ENCODE measurements around the gene FGF1. TPM values are rescaled to one million over a fixed set of nuclear protein-coding genes. Genes with fewer than 3 reads are reported as not detected.

Gene FGF1
- total and polyA plus RNA-seq, 3 donors from 2014 or later = 1.9 to 4.4 (median 2.2) TPM

- intact Hi-C loops (cut with DNase I; ENCODE audit: low total_unique reads) = no loop called here
- Histone ChIP-seq H3K4me3 (no peak overlapping the region), H3K27me3 (no peaks in the 10 kb centered on the region), H3K36me3 (ENCODE audit: low read depth, missing control alignments) (no peaks in the 10 kb centered on the region), H3K9me3 (no peaks in the 10 kb centered on the region), H3K4me1 (no peaks in the 10 kb centered on the region), H3K27ac (no peak overlapping the region)
- 65 to 72% methylated on average over 22 of the region's 22 CpGs for WGBS, 2 donors
- no peak for DNase-seq
- TF ChIP-seq CTCF (IDR thresholded peaks at IDR 0.05) = no peak
- no peak for TF ChIP-seq POLR2A (IDR thresholded peaks at IDR 0.05)
Observed at GRCh38 chr5:142674531-142675469, 11.1 kb downstream of the FGF1 start.

- Histone ChIP-seq H3K4me3 (no peak overlapping the region), H3K4me1 (no peaks in the 10 kb centered on the region), H3K9me3 (no peaks in the 10 kb centered on the region), H3K27me3 (no peaks in the 10 kb centered on the region), H3K36me3 (ENCODE audit: low read depth, missing control alignments) (no peaks in the 10 kb centered on the region), H3K27ac (no peak overlapping the region)
- 71 to 81% methylated on average over 1 of the region's 1 CpG for WGBS, 2 donors
- intact Hi-C loops (cut with DNase I; ENCODE audit: low total_unique reads) = no loop called here
- no peak for DNase-seq
- no peak for TF ChIP-seq POLR2A (IDR thresholded peaks at IDR 0.05)
- TF ChIP-seq CTCF (IDR thresholded peaks at IDR 0.05) = no peak
Observed at GRCh38 chr5:142671801-142672200, 14.1 kb downstream of the FGF1 start.

- intact Hi-C loops (cut with DNase I; ENCODE audit: low total_unique reads) = no loop called here
- 56 to 67% methylated on average over 3 of the region's 3 CpGs for WGBS, 2 donors
- no peak for DNase-seq
- Histone ChIP-seq H3K4me3 (no peak overlapping the region), H3K4me1 (no peaks in the 10 kb centered on the region), H3K9me3 (no peaks in the 10 kb centered on the region), H3K36me3 (ENCODE audit: low read depth, missing control alignments) (no peaks in the 10 kb centered on the region), H3K27me3 (no peaks in the 10 kb centered on the region), H3K27ac (no peak overlapping the region)
- TF ChIP-seq POLR2A (IDR thresholded peaks at IDR 0.05) (no peak), CTCF (IDR thresholded peaks at IDR 0.05) (no peak)
Observed at GRCh38 chr5:142671266-142671665, 14.6 kb downstream of the FGF1 start.

GRCh38 chr5:142670804-142671203 is 15.1 kb downstream of the FGF1 start:
- H3K27ac ChIP-seq = no peak overlapping the region
- H3K36me3 ChIP-seq (ENCODE audit: low read depth, missing control alignments) = no peaks in the 10 kb centered on the region
- H3K4me3 ChIP-seq = no peak overlapping the region
- intact Hi-C loops (cut with DNase I; ENCODE audit: low total_unique reads) = no loop called here
- WGBS, 2 donors = 86 to 88% methylated on average over 2 of the region's 2 CpGs
- no peaks in the 10 kb centered on the region for H3K9me3 ChIP-seq
- H3K27me3 ChIP-seq = no peaks in the 10 kb centered on the region
- TF ChIP-seq CTCF (IDR thresholded peaks at IDR 0.05) = no peak
- TF ChIP-seq POLR2A (IDR thresholded peaks at IDR 0.05) = no peak
- no peak for DNase-seq
- H3K4me1 ChIP-seq = no peaks in the 10 kb centered on the region

- intact Hi-C loops (cut with DNase I; ENCODE audit: low total_unique reads) = no loop called here
- whole genome bisulfite sequencing, 2 donors = 89 to 90% methylated on average over 12 of the region's 12 CpGs
- H3K27me3 ChIP-seq = no peaks in the 10 kb centered on the region
- H3K36me3 ChIP-seq (ENCODE audit: low read depth, missing control alignments) = no peaks in the 10 kb centered on the region
- H3K9me3 ChIP-seq = no peaks in the 10 kb centered on the region
- no peaks in the 10 kb centered on the region for H3K4me1 ChIP-seq
- TF ChIP-seq CTCF (IDR thresholded peaks at IDR 0.05) (no peak), POLR2A (IDR thresholded peaks at IDR 0.05) (no peak)
- H3K27ac ChIP-seq = no peak overlapping the region
- DNase-seq = no peak
- H3K4me3 ChIP-seq = no peak overlapping the region
Observed at GRCh38 chr5:142669477-142669876, 16.4 kb downstream of the FGF1 start.
